HG02759 (cell line): ENCODE measurements around the gene TTN.
"Not testable (repeated sequence)": the region's sequence is repeated elsewhere in the genome, so short reads cannot be mapped to it uniquely, and the experiment has no call there.

Source experiments
- ATAC-seq: cut with Tn5 transposase; IDR thresholded peaks from one replicate; pipeline ENCODE4 v1.9.1; 2021; ENCODE audit warnings: mild to moderate bottlenecking, moderate library complexity; ENCODE audit not compliant: unreplicated experiment

TTN gene

DNA sequence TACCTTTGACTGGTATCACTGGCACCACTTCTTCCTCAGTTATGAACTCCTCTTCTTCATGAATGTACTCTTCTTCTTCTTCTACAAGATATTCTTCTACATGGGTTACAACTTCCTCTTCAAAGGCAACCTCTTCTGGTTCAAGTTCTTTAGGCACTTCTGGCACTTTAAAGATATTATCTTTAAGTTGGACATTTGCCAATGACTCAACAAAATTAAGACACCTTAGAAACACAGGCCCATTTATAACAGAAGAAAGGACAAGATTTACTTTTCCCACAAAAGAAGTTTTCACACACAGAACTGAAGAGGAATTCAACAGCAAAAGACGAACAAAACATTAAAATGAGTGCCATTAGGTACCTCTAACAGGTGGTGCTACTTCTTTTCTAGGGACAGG, 127.3 kb downstream of the TTN start:
- ATAC-seq = no peak

DNA sequence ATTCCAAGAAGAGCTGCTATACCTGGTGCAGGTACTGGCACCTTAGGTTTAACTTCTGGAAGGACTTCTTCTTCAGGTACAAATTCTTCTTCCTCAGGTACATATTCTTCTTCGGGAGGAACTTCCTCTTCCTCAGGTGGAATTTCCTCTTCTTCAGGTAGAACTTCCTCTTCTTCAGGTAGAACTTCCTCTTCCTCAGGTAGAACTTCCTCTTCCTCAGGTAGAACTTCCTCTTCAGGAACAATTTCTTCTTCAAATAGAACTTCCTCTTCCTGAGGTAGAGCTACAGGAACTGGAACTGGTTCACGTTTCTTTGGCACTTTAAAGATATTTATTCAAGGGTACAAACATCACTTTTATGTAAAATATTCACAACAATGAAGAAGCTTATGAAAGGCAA, 129.6 kb downstream of the TTN start:
- no peak for ATAC-seq

DNA sequence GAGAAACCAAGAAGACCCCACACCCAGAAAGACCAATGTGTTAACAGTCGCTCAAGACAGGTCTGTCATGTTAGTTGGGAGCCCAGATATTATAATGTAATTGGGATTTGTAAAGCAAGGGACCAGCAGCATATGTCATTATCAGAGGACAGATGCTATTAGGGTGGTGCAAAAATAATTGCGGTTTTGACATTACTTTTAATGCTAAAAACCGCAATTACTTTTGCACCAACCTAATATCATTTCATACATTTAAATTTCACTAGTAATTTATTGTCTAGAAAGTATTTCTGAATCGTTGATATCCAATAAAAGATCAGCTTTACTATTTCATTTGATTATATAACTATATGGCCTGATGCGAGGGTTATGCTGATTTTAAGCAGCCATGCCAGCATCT, 131.2 kb downstream of the TTN start:
- no peak for ATAC-seq

DNA sequence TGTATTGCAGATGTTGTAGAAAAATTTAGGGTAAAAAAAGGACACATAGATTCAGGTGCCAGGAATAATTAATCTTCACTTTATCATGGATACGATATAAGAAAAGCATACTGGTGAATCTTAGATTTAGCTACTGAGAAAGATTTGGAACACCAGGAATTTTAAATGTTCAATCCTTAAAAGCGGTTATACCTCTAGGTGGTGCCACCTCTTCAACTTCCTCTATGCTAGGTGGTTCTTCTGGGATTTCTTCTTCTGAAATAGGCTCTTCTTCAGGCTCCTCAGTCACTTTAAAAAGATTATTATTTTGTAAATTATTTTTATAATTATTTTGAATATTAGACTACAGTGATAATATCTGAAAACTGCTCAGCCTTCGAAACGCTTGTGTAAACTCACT, 133.1 kb downstream of the TTN start:
- ATAC-seq = no peak

DNA sequence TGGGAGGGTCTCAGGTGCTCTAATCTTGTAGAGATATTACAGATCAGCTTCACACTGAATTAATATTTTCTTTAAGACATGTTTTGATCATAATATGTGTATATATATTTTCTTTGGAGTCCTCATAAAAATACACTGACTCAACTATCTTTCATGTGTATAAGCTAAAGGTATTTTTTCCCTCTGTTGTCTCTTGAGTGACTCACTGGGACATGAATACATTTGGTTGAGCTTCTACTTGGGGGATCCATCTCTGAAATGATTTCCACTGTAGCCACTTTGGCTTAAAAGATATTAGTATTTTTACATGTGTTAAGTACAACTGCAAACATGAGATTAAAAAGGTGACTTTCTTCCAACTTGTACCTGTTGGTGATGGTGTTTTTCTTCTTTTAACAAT, 140.8 kb downstream of the TTN start:
- ATAC-seq = no peak

DNA sequence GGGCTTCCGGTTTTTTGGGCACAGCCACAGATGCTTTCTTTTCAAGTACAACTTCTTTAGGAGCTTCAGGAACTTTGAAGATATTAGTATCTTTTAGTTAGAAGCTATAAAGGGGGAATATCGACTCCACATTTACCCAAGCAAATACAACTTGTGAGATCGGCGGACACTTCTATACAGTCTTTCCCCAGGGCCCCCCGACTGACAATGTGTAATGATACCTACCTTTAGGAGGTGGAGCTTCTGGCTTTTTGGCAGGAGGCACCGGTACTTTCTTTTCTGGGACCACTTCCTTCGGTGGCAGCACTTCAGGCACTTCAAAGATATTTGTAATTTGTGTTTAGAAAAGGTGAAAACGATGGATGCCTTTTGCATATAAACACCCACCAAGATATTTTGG, 148.7 kb downstream of the TTN start:
- not testable (repeated sequence) for ATAC-seq

DNA sequence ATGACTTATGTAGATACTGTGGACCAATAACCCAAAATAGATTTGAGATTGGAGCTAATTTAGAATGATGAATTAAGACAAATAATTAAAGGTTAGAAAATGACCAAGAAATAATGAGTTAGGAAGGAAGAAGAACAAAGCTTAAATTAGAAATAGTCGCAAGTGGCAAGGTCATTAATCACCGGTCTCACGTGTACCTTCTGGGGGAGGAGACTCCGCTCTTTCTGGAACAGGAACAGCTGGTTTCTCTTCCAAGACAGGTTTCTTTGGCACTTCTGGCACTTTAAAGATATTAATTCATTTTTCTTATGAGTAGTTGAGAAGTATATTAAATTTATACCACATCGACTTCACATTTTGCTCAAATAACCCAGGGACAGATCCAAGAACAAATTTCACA, 156.7 kb downstream of the TTN start:
- ATAC-seq = no peak

DNA sequence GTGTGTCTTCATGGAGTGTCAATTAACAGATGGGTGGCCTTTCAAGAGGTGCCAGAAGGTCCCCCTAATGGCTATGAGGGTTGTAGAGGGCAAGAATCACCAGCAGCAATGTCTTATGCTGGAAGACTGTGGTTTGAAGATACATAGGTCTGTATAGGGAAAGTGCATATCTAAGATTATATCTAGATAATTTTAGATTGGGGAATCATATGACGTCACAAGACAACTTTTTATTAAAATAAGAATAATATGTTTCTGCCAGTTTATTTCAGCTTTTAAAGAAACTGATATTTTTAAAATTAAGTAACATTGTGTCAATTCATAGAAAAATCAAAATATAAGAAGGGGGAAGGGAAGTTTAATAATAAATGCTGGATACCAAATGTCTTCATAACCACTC, 162.3 kb downstream of the TTN start:
- ATAC-seq = no peak

DNA sequence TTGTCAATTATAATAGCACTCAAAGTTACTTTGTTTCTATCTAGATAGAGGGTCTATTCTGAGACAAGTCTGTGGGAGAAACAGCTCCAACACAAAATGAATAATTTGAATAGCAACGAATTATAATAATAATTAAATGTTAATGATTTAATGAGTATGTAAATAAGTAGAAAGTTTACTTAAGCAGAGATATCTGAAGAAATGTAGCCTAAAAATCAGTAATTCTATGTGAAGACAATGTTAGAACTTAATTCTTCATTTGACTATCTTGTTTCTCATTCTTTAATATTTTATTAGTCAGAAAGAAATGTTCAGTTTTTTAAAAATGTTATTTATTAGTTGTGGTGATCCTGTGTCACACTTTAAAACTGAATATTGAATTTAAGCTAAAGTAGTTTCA, 165.7 kb downstream of the TTN start:
- no peak for ATAC-seq

DNA sequence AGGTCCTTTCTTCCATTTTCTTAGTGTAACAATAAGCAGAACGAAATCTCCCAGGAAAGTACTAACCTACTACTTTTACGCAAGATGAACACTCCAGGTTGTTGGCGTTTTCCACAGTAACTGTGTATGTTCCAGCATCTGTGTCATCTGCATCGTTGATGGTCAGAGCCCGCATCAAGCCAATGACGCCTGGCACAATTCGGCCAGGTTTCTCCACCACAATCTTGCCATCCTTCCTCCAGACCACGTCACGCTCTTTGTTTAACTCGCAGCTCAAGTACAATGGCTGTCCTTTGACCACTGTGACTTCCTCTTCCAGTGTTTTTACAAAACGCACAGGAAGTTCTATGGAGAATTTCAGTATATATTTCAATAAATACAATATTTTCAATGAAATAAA, 171.3 kb downstream of the TTN start:
- ATAC-seq = no peak

DNA sequence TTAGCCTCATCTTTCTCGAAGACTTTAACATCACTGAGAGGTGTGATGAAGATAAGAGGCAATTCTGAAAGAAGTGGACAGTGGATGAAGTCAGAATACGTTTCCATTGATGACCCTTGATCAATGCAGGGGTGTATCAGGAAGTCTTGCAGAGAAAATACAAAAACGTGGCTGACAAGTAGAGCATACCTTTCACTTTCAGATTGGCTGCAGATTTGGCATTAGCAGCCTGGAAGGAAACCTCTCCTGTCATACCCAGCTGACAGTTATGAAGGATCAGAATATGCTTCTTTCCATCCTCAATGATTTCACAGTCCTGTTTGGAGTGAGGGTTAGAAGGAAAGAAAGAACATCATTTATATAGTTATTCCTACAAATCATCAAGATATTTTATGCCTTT, 174.5 kb downstream of the TTN start:
- no peak for ATAC-seq

DNA sequence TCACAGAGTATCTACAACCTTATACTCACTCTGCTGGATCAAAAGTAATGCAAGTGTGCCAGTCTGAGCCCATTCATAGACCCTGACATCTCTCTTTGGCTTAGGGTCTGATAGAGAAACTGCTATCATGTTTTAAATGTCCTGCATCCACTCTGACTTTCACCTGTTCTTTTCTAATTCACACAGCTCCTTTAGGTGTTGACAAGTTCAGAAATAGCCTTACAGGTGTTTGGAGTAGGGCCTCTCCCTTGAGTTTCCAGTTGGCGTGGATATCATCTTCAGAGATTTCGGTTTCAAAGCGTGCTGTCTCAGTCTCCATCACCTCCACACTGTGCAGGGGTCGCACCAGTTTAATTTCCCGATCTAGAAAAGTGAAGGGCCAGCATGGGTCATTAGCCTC, 176.6 kb downstream of the TTN start:
- no peak for ATAC-seq

DNA sequence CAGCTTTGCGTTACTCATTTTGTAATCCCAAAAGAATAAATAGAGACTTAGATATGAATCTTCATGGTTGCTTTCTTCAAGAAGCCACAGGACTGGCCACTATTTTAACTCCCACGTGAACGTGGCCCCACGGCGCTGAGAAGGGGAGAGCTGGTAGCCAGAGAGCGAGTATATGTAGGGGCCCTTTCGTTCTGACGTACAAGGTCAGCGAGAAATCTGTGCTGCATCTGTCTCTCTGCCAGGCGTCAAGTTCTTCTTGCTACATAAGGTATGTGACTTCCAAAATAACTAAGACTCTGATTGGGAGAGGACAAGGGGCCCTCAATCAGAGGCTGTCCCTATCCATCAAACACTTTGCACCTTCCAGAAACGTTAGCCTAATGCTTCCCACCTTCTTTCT, 177.8 kb downstream of the TTN start:
- no peak for ATAC-seq

DNA sequence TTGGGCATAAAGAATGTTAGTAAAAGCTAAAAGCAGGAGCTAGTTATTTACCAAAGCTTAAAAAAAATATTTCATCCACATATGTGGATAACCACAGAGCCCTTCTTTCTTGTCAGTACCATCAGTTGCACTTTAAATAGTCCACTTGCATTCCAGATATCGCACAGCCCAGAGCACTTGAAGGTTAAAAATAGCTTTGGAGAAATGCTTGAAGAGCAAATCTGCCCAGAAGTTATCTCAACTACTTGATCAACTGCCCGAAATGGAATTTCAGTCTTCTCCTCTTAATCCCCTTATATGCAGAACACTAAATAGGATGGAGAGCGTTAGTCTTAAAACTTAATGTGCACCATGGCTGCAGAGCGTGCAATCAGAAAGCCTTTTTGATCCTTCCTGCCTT, 178.6 kb downstream of the TTN start:
- no peak for ATAC-seq

DNA sequence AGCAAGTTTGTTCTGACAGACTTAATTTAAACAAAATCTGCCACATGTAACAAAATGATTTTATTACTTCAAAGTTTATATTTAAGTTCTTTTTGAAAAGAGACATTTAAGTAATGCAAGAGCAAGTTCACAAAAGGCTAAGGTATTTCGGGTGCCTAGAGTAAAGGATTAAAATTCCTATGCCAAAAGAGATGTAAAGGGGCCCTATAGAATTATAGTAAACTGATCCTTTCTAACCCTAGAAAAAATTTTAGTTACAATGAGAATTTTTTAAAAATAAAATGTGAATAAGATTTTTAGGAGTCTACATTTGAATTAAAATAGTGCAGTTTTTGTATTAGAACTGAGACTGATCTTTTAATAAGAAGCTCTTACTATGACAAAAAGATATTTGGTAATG, 179.8 kb downstream of the TTN start:
- no peak for ATAC-seq

DNA sequence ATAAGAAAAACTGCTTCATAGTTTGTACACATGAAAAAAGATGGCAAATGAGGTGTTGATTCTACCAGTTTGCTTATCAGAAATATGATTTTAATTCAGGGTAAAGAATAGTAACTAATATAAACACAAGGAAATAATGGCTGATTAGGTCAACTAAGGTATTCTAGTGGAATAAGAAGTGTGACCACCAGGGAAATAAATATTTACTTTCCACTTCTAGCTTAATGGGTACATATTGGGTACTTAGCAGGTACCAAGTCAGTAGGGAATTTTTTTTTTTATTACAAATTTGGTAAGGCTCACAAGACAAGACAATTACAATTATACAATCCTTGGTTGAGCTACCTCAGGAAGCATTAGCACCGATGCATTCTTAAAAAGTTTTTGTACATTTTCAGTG, 191.3 kb downstream of the TTN start:
- ATAC-seq = no peak

DNA sequence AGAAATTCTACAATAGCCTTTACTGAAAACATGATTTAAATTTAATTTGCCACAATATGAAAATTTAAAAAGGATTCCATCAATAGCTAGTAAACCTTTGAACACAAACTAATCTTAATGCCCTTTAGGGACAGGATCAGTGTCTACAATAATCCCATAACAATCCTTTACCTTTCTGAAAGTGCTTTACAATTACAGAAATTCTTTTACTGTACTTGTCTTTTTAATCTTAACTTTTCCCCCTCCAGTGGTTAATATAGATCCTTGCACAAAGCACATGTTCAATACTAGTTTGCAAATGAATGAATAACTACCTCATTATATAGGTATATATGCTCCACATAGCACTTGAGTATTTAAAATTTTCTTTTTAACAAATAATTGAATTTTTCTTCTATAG, 204.3 kb downstream of the TTN start:
- no peak for ATAC-seq

DNA sequence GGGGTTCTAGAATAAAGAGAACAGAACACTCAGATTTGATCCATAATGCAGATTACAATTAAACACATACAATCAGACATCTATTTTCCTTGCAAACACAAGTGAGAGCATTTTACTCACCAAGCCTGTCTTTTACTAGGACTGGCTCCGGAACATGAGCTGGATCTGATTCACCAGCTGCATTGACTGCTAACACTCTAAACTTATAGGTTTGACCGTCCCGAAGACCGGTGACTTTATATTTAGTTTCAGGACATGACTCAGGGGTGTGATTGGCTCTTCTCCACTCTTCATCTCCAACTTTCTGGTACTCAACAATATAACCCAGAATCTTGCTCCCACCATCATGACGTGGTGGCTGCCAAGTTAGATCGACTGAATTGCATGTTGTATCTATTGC, 214.6 kb downstream of the TTN start:
- no peak for ATAC-seq

DNA sequence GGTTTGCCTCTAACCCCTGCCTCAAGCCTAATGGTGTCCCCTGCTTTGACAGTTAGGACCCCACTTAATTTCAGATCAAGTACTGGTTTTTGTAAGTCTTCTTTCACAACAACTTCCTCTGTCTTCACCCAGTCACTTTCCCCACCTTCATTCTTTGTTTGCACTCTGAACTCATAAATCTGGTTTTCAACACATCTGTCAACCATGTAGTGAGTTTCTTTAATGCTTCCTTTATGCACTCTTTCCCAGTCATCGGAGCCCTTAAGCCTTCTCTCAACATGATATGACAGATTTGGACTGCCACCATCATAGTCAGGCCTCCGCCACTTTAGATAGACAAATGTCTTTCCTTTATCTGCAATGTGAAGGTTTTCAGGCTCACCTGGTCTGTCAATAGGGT, 217.9 kb downstream of the TTN start:
- ATAC-seq = no peak

DNA sequence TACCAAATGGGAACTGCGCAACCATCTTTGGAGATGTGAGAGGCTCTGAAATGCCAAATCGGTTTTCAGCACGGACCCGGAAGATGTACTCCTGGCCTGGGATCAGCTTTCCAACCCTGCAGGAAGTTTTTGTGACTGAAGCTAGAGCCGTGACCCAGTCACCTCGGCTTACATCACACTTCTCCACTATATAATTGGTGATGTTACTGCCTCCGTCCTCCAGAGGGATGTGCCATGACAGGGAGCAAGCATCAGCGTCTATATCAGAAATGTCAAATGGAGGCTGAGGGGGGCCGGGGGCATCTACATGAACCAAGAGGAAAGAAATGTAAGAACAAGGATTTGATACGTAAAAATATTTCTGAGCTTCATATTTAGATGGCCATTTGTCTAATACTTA, 222.6 kb downstream of the TTN start:
- ATAC-seq = no peak

DNA sequence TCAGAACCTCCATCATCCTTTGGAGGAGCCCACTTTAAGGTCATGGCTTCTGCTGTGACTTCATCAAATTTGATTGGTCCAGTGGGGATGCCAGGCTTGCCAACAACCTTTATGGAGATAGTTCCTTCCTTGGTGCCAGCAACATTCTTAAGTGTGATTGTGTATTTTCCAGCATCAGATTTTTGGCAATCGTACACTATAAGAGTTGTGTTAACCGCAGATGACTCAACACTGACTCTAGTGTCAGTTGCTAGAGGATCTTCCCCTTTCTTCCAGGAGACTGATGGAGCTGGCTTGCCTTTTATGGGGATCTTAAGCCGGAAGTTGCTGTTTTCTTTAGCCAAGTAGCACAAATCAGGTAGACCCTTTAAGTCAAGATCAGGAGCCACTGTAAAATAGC, 228.2 kb downstream of the TTN start:
- ATAC-seq = no peak

DNA sequence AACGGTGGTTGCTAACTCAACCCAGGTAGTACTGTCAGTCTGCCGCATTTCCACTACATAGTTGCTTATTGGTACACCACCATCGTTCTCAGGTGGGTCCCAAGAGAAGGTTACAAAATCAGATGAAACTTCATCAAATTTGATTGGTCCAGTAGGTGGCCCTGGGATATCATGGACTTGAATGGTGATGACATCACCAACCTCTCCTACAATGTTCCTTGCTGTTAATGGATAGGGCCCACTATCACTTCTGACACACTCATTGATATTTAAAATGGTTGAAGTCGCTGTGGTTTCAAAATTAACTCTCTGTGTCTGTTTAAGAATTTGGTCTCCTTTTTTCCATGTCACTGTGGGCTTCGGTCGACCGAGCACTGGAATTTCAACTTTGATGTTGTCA, 232.4 kb downstream of the TTN start:
- no peak for ATAC-seq

DNA sequence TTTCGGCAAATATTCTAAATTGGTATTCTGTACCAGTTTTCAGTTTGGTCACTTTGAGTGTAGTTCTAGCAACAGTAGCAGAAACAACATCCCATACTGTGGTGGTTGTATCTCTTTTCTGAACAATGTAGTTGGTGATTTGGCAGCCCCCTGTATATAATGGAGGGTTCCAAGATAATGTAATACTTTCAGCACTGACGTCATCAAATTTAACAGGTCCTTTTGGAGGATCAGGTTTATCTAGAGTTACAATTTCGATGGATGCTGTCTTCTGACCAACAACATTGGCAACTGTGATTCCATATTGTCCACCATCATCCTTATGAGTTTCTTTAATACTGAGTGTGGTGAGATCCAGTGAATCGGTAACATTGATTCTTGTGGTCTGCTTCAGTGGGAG, 239.0 kb downstream of the TTN start:
- ATAC-seq = no peak

DNA sequence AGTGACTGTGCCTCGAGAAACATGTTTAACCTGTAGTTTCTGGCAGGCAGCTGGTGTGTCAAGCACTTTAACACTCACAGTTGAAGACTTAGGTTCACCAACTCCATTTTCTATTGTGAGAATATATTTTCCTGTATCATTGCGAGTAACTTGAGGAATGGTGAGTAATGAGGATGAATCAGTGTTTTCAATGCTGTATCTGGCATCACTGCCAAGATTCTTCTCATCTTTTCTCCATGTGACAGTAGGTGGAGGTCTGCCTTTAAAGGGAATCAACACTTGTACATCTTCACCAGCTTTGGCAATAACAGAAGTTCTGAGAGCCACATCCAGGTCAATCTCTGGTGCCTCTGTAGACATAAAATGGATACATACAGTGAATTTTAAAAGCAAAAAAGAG, 254.2 kb downstream of the TTN start:
- ATAC-seq = no peak
